Gastroesophageal sphincter (tissue), 4 donors: ENCODE results near the gene TESK2. TPM values are rescaled to one million over a fixed set of nuclear protein-coding genes. Genes with fewer than 3 reads are reported as not detected.
"Not testable (repeated sequence)": the region's sequence is repeated elsewhere in the genome, so short reads cannot be mapped to it uniquely, and the experiment has no call there.

Experiments used
- ATAC-seq: fragments of 150-250 bp; one replicate; pipeline ENCODE4 v1.9.1; 2016; ENCODE audit warnings: mild to moderate bottlenecking, moderate library complexity
- H3K27ac ChIP-seq, 4 donors: fragments of 200-600 bp; sonication (generic) in 3 of 4; 1 replicate in 3 of 4; 2 replicates in 1 of 4; pipeline ENCODE4 v1.5.1; 2016 to 2019
- H3K27me3 ChIP-seq: fragments of 200-600 bp; sonication (generic); one replicate; pipeline ENCODE4 v1.5.1; 2019
- H3K36me3 ChIP-seq, 2 donors: fragments of 200-600 bp; sonication (generic); one replicate each; pipeline ENCODE4 v1.5.1; 2019; ENCODE audit warnings: control low read depth in 1 of 2
- H3K4me1 ChIP-seq, 3 donors: fragments of 200-600 bp; sonication (generic); 1 replicate in 2 of 3; 2 replicates in 1 of 3; pipeline ENCODE4 v1.5.1; 2016 to 2019; ENCODE audit warnings: control low read depth in 2 of 3
- H3K4me3 ChIP-seq, 2 donors: fragments of 200-600 bp; sonication (generic); one replicate each; pipeline ENCODE4 v1.5.1; 2019; ENCODE audit warnings: mild to moderate bottlenecking in 1 of 2, moderate library complexity in 1 of 2
- H3K9me3 ChIP-seq, 3 donors: fragments of 200-600 bp; sonication (generic); one replicate each; pipeline ENCODE4 v1.5.1; 2017 to 2019; ENCODE audit warnings: control low read depth in 2 of 3
- EP300 ChIP-seq: sonication (generic); formaldehyde crosslinking; IDR thresholded peaks from one replicate; pipeline ENCODE4 v1.6.1; 2017; ENCODE audit warnings: antibody characterized with exemption, mild to moderate bottlenecking
- POLR2A ChIP-seq, 2 donors: fragments of 450-650 bp; IDR thresholded peaks; one replicate each; pipeline ENCODE4 v1.6.1; 2017; ENCODE audit warnings: antibody characterized with exemption in 2 of 2, mild to moderate bottlenecking in 2 of 2, moderate library complexity in 1 of 2
- POLR2AphosphoS5 ChIP-seq: sonication (generic); formaldehyde crosslinking; IDR thresholded peaks from one replicate; pipeline ENCODE4 v1.6.1; 2017; ENCODE audit warnings: antibody characterized with exemption
- WGBS, 2 donors: methylation state at CpG; one replicate each; pipeline ENCODE4 v1.1.5; 2018; ENCODE audit warnings: low coverage in 1 of 2; 5-methylcytosine and 5-hydroxymethylcytosine counted together
- total RNA-seq, 4 donors: library from RNA; depleted of rRNA; stranded (reverse); fragments of >200 nt; gene quantifications; one replicate each; pipeline ENCODE4 v1.1.0, GENCODE V29; 2016
- TF ChIP-seq, protein P1 (sequence below), 4 experiments: fragments of 200-600 bp in 2 of 4; fragments of 450-650 bp in 2 of 4; sonication (generic) in 1 of 4; IDR thresholded peaks; one replicate each; pipeline ENCODE4 v1.5.1; 2017 to 2019; ENCODE audit warnings: antibody characterized with exemption in 4 of 4, mild to moderate bottlenecking in 2 of 4, moderate library complexity in 2 of 4

Gene TESK2
- total RNA-seq, 4 donors from 2014 or later: 3.9 to 8.6 (median 4.8) TPM

DNA sequence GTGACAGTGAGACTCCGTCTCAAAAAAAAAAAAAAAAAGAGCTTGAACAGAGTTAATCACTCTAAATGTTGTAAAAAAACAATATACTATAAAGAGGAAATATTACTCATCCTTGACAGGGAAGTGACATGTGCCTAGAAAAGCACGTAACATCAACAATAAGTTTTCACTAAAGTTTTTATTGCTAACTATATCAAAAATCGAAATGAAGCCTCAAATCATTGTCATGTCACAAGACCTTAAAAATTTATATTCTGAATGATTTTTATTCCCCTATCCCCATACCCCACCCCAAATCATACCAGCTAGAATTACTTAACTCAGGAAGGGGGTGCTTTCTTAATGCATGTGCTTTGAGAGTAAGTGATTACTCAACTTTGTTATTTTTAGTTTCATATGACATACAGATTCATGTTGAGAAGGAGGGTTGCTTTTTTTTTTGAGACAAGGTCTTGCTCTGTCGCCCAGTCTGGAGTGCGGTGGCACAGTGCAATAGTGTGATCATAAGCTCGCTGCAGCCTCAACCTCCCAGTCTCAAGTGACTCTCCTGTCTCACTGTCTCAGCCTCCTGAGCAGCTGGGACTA lies 97.2 kb downstream of the TESK2 start:
- no peak overlapping the region for H3K27ac ChIP-seq
- TF ChIP-seq, protein P1, sequence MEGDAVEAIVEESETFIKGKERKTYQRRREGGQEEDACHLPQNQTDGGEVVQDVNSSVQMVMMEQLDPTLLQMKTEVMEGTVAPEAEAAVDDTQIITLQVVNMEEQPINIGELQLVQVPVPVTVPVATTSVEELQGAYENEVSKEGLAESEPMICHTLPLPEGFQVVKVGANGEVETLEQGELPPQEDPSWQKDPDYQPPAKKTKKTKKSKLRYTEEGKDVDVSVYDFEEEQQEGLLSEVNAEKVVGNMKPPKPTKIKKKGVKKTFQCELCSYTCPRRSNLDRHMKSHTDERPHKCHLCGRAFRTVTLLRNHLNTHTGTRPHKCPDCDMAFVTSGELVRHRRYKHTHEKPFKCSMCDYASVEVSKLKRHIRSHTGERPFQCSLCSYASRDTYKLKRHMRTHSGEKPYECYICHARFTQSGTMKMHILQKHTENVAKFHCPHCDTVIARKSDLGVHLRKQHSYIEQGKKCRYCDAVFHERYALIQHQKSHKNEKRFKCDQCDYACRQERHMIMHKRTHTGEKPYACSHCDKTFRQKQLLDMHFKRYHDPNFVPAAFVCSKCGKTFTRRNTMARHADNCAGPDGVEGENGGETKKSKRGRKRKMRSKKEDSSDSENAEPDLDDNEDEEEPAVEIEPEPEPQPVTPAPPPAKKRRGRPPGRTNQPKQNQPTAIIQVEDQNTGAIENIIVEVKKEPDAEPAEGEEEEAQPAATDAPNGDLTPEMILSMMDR (IDR thresholded peaks at IDR 0.05): no peak
- no peak for TF ChIP-seq EP300
- TF ChIP-seq POLR2AphosphoS5: no peak
- no peak for TF ChIP-seq POLR2A (IDR thresholded peaks at IDR 0.05)
- H3K27me3 ChIP-seq: no peaks in the 10 kb centered on the region
- no peak overlapping the region for H3K4me3 ChIP-seq
- H3K36me3 ChIP-seq: no peaks in the 10 kb centered on the region
- WGBS, 2 donors: 69 to 90% methylated on average over 5 to 6 of the region's 6 CpGs
- no peaks in the 10 kb centered on the region for H3K4me1 ChIP-seq
- H3K9me3 ChIP-seq: no peaks in the 10 kb centered on the region
- no peak for ATAC-seq

DNA sequence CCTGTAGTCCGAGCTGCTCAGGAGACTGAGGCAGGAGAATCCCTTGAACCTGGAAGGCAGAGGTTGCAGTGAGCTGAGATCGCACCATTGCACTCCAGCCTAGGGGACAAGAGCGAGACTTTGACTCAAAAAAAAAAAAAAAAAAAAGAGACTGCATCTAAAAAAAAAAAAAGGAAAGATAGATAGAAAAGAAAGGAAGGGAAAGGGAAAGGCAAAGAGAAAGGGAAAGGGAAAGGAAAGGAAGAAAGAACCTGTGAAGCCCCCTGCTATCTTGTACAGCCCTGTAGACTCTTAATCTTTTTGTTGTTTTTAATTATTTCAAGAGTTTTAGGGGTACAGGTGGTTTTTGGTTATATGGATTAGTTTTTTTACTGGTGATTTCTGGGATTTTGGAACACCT lies 104.7 kb downstream of the TESK2 start:
- Histone ChIP-seq H3K36me3 (no peaks in the 10 kb centered on the region), H3K27me3 (no peaks in the 10 kb centered on the region), H3K9me3 (no peaks in the 10 kb centered on the region), H3K4me3 (no peak overlapping the region), H3K27ac (no peak overlapping the region), H3K4me1 (no peaks in the 10 kb centered on the region)
- no peak for TF ChIP-seq POLR2A (IDR thresholded peaks at IDR 0.05)
- 92% methylated on average over 3 of the region's 3 CpGs; no CpG with 5 or more reads in 1 of the 2 donors for WGBS, 2 donors
- ATAC-seq: no peak

DNA sequence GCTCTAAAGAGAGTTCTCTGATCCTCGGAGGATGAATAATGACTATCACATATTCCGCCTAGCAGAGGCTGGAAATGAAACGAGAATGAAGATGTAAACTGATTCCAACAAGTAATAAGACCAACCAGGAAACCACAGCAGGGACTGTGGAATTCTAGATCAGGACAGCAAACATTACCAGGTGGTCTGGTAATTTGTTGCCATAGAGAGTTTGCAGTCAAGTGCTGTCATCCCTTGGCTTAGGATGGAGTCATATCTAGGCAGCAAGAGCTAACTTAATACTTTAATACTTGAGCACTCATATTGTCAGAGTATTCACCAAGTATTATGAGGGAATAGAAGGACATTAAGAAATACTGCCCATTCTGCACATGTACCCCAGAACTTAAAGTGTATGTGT lies 105.7 kb downstream of the TESK2 start:
- no peak for ATAC-seq
- Histone ChIP-seq H3K4me3 (no peak overlapping the region), H3K4me1 (no peaks in the 10 kb centered on the region), H3K27ac (no peak overlapping the region), H3K36me3 (no peaks in the 10 kb centered on the region), H3K9me3 (no peaks in the 10 kb centered on the region), H3K27me3 (no peaks in the 10 kb centered on the region)
- 58 to 69% methylated on average over 3 of the region's 3 CpGs for WGBS, 2 donors
- TF ChIP-seq POLR2AphosphoS5: no peak
- no peak for TF ChIP-seq POLR2A (IDR thresholded peaks at IDR 0.05)
- no peak for TF ChIP-seq EP300
- TF ChIP-seq, protein P1 (IDR thresholded peaks at IDR 0.05): no peak

DNA sequence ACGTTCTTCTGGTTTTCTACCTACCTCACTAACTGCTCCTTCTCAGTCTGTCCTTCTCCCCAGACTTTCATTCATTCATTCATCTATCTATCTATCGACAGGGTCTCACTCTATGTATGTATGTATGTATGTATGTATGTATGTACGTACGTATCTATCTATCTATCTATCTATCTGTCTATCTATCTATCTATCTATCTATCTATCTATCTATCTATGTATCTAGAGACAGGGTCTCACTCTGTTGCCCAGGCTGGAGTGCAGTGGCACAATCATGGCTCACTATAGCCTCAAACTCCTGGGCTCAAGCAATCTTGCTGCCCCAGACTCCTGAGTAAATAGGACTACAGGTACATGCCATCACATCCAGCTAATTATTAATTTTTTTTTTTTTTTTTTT lies 106.8 kb downstream of the TESK2 start:
- H3K4me1 ChIP-seq, H3K4me3 ChIP-seq, H3K27me3 ChIP-seq, H3K9me3 ChIP-seq, H3K36me3 ChIP-seq, H3K27ac ChIP-seq, ATAC-seq: not testable (repeated sequence)
- WGBS, 2 donors: 58 to 93% methylated on average over 4 of the region's 4 CpGs

DNA sequence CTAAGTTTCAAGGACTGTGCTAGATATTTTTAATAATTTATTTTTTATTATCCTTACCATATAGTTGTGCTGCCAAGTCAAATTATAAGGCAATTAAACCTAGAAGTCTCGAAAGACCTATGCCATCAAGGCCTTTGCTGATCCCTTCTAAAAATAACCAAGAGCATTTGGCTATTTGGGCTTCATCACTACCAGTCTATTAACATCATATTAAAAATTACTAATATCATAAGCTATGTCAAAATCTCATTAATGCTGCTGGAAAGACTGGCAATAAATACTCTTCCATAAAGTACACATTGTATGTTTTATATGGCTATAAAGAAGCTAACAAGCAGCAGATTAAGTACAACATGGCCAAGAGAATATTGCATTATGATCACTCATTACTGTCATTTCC lies 107.8 kb downstream of the TESK2 start:
- H3K4me3 ChIP-seq: no peak overlapping the region
- TF ChIP-seq POLR2AphosphoS5: no peak
- no peak for TF ChIP-seq POLR2A (IDR thresholded peaks at IDR 0.05)
- TF ChIP-seq, protein P1 (IDR thresholded peaks at IDR 0.05): no peak
- no peak for TF ChIP-seq EP300
- no peak for ATAC-seq
- no peaks in the 10 kb centered on the region for H3K4me1 ChIP-seq
- no peaks in the 10 kb centered on the region for H3K36me3 ChIP-seq
- H3K27me3 ChIP-seq: no peaks in the 10 kb centered on the region
- 43 to 45% methylated on average over 1 of the region's 1 CpG for WGBS, 2 donors
- no peak overlapping the region for H3K27ac ChIP-seq
- no peaks in the 10 kb centered on the region for H3K9me3 ChIP-seq

DNA sequence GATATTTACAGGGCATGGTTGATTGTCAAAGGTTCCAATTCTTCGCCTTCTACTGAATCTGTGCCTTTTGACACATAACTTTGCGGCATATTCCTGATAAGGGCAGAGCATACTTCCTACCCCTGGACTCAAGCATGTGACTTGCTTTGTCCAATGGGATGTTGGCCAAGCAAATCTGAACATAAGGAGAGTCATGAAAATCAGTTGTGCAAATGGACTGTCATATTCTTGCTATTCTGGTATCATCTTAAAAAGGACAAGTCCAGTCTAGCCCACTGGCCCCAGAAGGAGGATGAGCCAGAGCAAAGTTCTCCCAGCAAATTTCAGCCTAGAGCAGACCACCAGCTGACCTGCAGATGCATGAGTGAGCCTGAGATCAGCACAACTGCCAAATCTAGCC lies 109.7 kb downstream of the TESK2 start:
- Histone ChIP-seq H3K27ac (no peak overlapping the region), H3K27me3 (no peaks in the 10 kb centered on the region), H3K9me3 (no peaks in the 10 kb centered on the region), H3K4me1 (peaks cover 0 to 7% (median 0%) of the 10 kb centered on the region in 3 donors), H3K4me3 (no peak overlapping the region), H3K36me3 (no peaks in the 10 kb centered on the region)
- no peak for ATAC-seq
- 88 to 100% methylated on average over 2 of the region's 2 CpGs for WGBS, 2 donors
- no peak for TF ChIP-seq EP300
- TF ChIP-seq POLR2AphosphoS5: no peak
- TF ChIP-seq, protein P1 (IDR thresholded peaks at IDR 0.05): no peak
- no peak for TF ChIP-seq POLR2A (IDR thresholded peaks at IDR 0.05)
